ENCODE results near the gene COL4A4.
"Not testable (repeated sequence)": the region's sequence is repeated elsewhere in the genome, so short reads cannot be mapped to it uniquely, and the experiment has no call there.

The COL4A4 gene

GRCh38 chr2:227095346-227095745 lies 68.7 kb downstream of the COL4A4 start:
- Histone ChIP-seq H3K4me2 (ENCODE audit: low read depth, low read length, poor library complexity, severe bottlenecking) (no peak overlapping the region), H3K9me3 (ENCODE audit: insufficient read depth, low read length) (no peaks in the 10 kb centered on the region), H3K27ac (ENCODE audit: low read depth, low read length) (no peak overlapping the region), H4K20me1 (ENCODE audit: low read depth, low read length) (no peaks in the 10 kb centered on the region), H3K9ac (ENCODE audit: low read length) (no peak overlapping the region), H3K4me3 (ENCODE audit: insufficient read depth, low read length, poor library complexity, severe bottlenecking) (no peak overlapping the region), H3K36me3 (ENCODE audit: low read length) (no peaks in the 10 kb centered on the region), H3K9me2 (replicated peaks; ENCODE audit: insufficient read depth, low read length) (no peaks in the 10 kb centered on the region), H3K27me3 (ENCODE audit: low read length) (no peaks in the 10 kb centered on the region), H3F3A (ENCODE audit: insufficient read depth) (no peaks in the 10 kb centered on the region), H3K79me2 (ENCODE audit: insufficient read depth, low read length) (no peaks in the 10 kb centered on the region), H2AFZ (ENCODE audit: low read depth, low read length, severe bottlenecking) (no peak overlapping the region)
- no peak for TF ChIP-seq CTCF (IDR thresholded peaks at IDR 0.05; ENCODE audit: insufficient read depth, low read length, poor library complexity, severe bottlenecking)
- TF ChIP-seq EZH2phosphoT487 (conservative IDR thresholded peaks at IDR 0.05; ENCODE audit: low read length) = no peak

DNA sequence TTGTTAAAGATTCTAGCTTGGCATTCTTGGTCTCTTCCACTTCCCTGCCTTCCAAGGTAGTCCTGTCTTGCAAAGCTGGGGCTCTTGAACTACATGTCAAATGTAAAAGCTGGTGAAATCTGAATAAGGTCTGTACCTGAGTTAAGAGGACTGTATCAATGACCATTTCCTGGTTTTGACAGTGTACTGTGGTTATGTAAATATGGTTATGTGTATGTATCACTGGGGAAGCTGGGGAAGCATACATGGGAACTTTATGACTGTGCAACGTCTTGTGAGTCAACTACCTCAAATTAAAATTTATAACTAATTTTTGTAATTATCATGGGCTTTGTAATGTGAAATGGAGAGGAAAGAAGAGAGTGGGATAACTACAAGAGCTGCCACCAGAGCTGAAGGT lies 81.7 kb downstream of the COL4A4 start:
- H3F3A ChIP-seq (ENCODE audit: insufficient read depth) = no peaks in the 10 kb centered on the region
- no peaks in the 10 kb centered on the region for H3K9me2 ChIP-seq (replicated peaks; ENCODE audit: insufficient read depth, low read length)
- H4K20me1 ChIP-seq (ENCODE audit: low read depth, low read length) = no peaks in the 10 kb centered on the region
- no peaks in the 10 kb centered on the region for H3K79me2 ChIP-seq (ENCODE audit: insufficient read depth, low read length)
- TF ChIP-seq EZH2phosphoT487 (conservative IDR thresholded peaks at IDR 0.05; ENCODE audit: low read length) = no peak
- no peak for TF ChIP-seq CTCF (IDR thresholded peaks at IDR 0.05; ENCODE audit: insufficient read depth, low read length, poor library complexity, severe bottlenecking)
- no peak overlapping the region for H3K27ac ChIP-seq (ENCODE audit: low read depth, low read length)
- no peak overlapping the region for H3K4me2 ChIP-seq (ENCODE audit: low read depth, low read length, poor library complexity, severe bottlenecking)
- no peak overlapping the region for H3K4me3 ChIP-seq (ENCODE audit: insufficient read depth, low read length, poor library complexity, severe bottlenecking)
- H3K27me3 ChIP-seq (ENCODE audit: low read length) = no peaks in the 10 kb centered on the region
- no peaks in the 10 kb centered on the region for H3K36me3 ChIP-seq (ENCODE audit: low read length)
- H2AFZ ChIP-seq (ENCODE audit: low read depth, low read length, severe bottlenecking) = no peak overlapping the region
- no peaks in the 10 kb centered on the region for H3K9me3 ChIP-seq (ENCODE audit: insufficient read depth, low read length)
- no peak overlapping the region for H3K9ac ChIP-seq (ENCODE audit: low read length)

GRCh38 chr2:227079726-227080125 lies 84.3 kb downstream of the COL4A4 start:
- Histone ChIP-seq H3K4me2 (ENCODE audit: low read depth, low read length, poor library complexity, severe bottlenecking) (no peak overlapping the region), H3K36me3 (ENCODE audit: low read length) (no peaks in the 10 kb centered on the region), H2AFZ (ENCODE audit: low read depth, low read length, severe bottlenecking) (no peak overlapping the region), H3K9ac (ENCODE audit: low read length) (no peak overlapping the region), H4K20me1 (ENCODE audit: low read depth, low read length) (no peaks in the 10 kb centered on the region), H3F3A (ENCODE audit: insufficient read depth) (no peaks in the 10 kb centered on the region), H3K4me3 (ENCODE audit: insufficient read depth, low read length, poor library complexity, severe bottlenecking) (no peak overlapping the region), H3K9me3 (ENCODE audit: insufficient read depth, low read length) (no peaks in the 10 kb centered on the region), H3K27ac (ENCODE audit: low read depth, low read length) (no peak overlapping the region), H3K79me2 (ENCODE audit: insufficient read depth, low read length) (no peaks in the 10 kb centered on the region), H3K27me3 (ENCODE audit: low read length) (no peaks in the 10 kb centered on the region), H3K9me2 (replicated peaks; ENCODE audit: insufficient read depth, low read length) (no peaks in the 10 kb centered on the region)
- TF ChIP-seq EZH2phosphoT487 (conservative IDR thresholded peaks at IDR 0.05; ENCODE audit: low read length) (no peak), CTCF (IDR thresholded peaks at IDR 0.05; ENCODE audit: insufficient read depth, low read length, poor library complexity, severe bottlenecking) (no peak)

- not testable (repeated sequence) for H3K4me3 ChIP-seq (ENCODE audit: insufficient read depth, low read length, poor library complexity, severe bottlenecking); H3K9ac ChIP-seq (ENCODE audit: low read length); H4K20me1 ChIP-seq (ENCODE audit: low read depth, low read length); H3K36me3 ChIP-seq (ENCODE audit: low read length); H3K79me2 ChIP-seq (ENCODE audit: insufficient read depth, low read length); H3K4me2 ChIP-seq (ENCODE audit: low read depth, low read length, poor library complexity, severe bottlenecking); H3K27me3 ChIP-seq (ENCODE audit: low read length); H3F3A ChIP-seq (ENCODE audit: insufficient read depth); H2AFZ ChIP-seq (ENCODE audit: low read depth, low read length, severe bottlenecking); H3K9me2 ChIP-seq (replicated peaks; ENCODE audit: insufficient read depth, low read length); H3K27ac ChIP-seq (ENCODE audit: low read depth, low read length); H3K9me3 ChIP-seq (ENCODE audit: insufficient read depth, low read length)
Measured at GRCh38 chr2:227065065-227065464, 98.9 kb downstream of the COL4A4 start.

All from SU-DHL-6 (cell line).